ENCODE results near the gene AP3B1. TPM values are rescaled to one million over a fixed set of nuclear protein-coding genes. Genes with fewer than 3 reads are reported as not detected.
A peak's percentile ranks its signal among the peaks of the same experiment; 100 is the strongest.

AP3B1 gene
- total and polyA plus RNA-seq, 2 donors (not counting 1 experiment from before 2014, with no cell fraction given): 26.8 to 58.9 TPM

GRCh38 chr5:78323241-78323640 is 28.7 kb upstream of the AP3B1 start:
- Histone ChIP-seq H3K4me2 (replicated peaks; ENCODE audit: low read depth, low read length, poor library complexity, severe bottlenecking) (no peak overlapping the region), H3K79me2 (ENCODE audit: control insufficient read depth, insufficient read depth, low read length) (no peaks in the 10 kb centered on the region), H3K9ac (ENCODE audit: low read length) (no peak overlapping the region), H3K4me3 (ENCODE audit: control extremely low read depth in 1 of 5, extremely low read depth in 1 of 5, insufficient read depth in 1 of 5, low read depth in 2 of 5, low read length in 4 of 5) (no peak overlapping the region), H2AFZ (ENCODE audit: insufficient read depth, low read depth, low read length, poor library complexity, severe bottlenecking) (no peak overlapping the region), H3K4me1 (ENCODE audit: control insufficient read depth in 2 of 2, insufficient read depth in 2 of 2, low read length in 2 of 2) (no peaks in the 10 kb centered on the region), H4K20me1 (ENCODE audit: control insufficient read depth, insufficient read depth, low read length, poor library complexity, severe bottlenecking) (no peaks in the 10 kb centered on the region), H3K27me3 (replicated peaks in 1 of 4; ENCODE audit: control extremely low read depth in 1 of 4, control insufficient read depth in 3 of 4, insufficient read depth in 4 of 4, low read length in 3 of 4) (no peaks in the 10 kb centered on the region), H3K36me3 (replicated peaks in 1 of 2; ENCODE audit: control extremely low read depth in 1 of 2, control insufficient read depth in 1 of 2, extremely low read depth in 1 of 2, insufficient read depth in 2 of 2, low read length in 1 of 2) (no peaks in the 10 kb centered on the region), H3K27ac (ENCODE audit: low read length in 2 of 2) (no peak overlapping the region), H3K9me3 (ENCODE audit: control extremely low read depth in 1 of 3, control insufficient read depth in 2 of 3, insufficient read depth in 1 of 3, low read length in 2 of 3) (no peaks in the 10 kb centered on the region)
- peaks cover 8% of the 10 kb centered on the region for H3K27me3 Mint-ChIP-seq
- H3K4me3 Mint-ChIP-seq: no peak overlapping the region
- ATAC-seq (ENCODE audit: low read depth) (no peak), DNase-seq (no peak)
- no peaks in the 10 kb centered on the region for H3K9me3 Mint-ChIP-seq (ENCODE audit: insufficient read depth)
- no peak overlapping the region for H3K27ac Mint-ChIP-seq
- intact Hi-C loops (cut with micrococcal nuclease): no loop called here
- POLR2A ChIA-PET: no interaction called here
- CTCF ChIA-PET: interaction anchor here (1.5 to 3.1 kb wide), 2 partner anchors 18 to 642 kb away, joined by 4 to 18 read pairs; no protein-coding TSS in a partner anchor
- H3K4me1 Mint-ChIP-seq: no peaks in the 10 kb centered on the region
- TF ChIP-seq CTCF (IDR thresholded peaks at IDR 0.05) (no peak), EZH2 (IDR thresholded peaks at IDR 0.05; ENCODE audit: borderline replicate concordance, insufficient read depth, low read depth, low read length, poor library complexity, severe bottlenecking) (no peak)

DNA sequence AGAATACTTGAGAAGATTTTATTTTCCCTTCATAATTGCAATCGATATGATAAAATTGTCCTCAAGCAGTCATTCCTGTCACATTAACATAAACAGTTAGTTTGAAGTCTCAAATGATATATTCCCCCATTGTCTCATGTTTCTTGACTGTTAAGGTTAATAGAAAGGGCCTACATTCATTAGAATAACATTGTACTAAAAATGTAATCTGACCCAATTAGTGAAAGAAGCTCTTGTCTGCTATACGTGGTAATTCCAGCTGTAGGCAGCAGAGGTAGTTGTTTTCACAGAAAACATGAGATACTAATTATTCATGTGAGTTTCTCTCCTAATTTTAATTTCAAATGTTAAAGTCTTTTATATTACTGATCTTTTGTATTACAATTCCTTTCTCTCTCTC is 25.9 kb upstream of the AP3B1 start:
- Histone ChIP-seq H3K27ac (ENCODE audit: low read length in 2 of 2) (no peak overlapping the region), H3K36me3 (replicated peaks in 1 of 2; ENCODE audit: control extremely low read depth in 1 of 2, control insufficient read depth in 1 of 2, extremely low read depth in 1 of 2, insufficient read depth in 2 of 2, low read length in 1 of 2) (no peaks in the 10 kb centered on the region), H3K9me3 (ENCODE audit: control extremely low read depth in 1 of 3, control insufficient read depth in 2 of 3, insufficient read depth in 1 of 3, low read length in 2 of 3) (no peaks in the 10 kb centered on the region), H3K79me2 (ENCODE audit: control insufficient read depth, insufficient read depth, low read length) (no peaks in the 10 kb centered on the region), H3K4me1 (ENCODE audit: control insufficient read depth in 2 of 2, insufficient read depth in 2 of 2, low read length in 2 of 2) (no peaks in the 10 kb centered on the region), H3K27me3 (replicated peaks in 1 of 4; ENCODE audit: control extremely low read depth in 1 of 4, control insufficient read depth in 3 of 4, insufficient read depth in 4 of 4, low read length in 3 of 4) (no peaks in the 10 kb centered on the region), H3K4me2 (replicated peaks; ENCODE audit: low read depth, low read length, poor library complexity, severe bottlenecking) (no peak overlapping the region), H4K20me1 (ENCODE audit: control insufficient read depth, insufficient read depth, low read length, poor library complexity, severe bottlenecking) (no peaks in the 10 kb centered on the region), H2AFZ (ENCODE audit: insufficient read depth, low read depth, low read length, poor library complexity, severe bottlenecking) (no peak overlapping the region), H3K9ac (ENCODE audit: low read length) (no peak overlapping the region), H3K4me3 (ENCODE audit: control extremely low read depth in 1 of 5, extremely low read depth in 1 of 5, insufficient read depth in 1 of 5, low read depth in 2 of 5, low read length in 4 of 5) (no peak overlapping the region)
- DNase-seq (peak; percentile 20), ATAC-seq (ENCODE audit: low read depth) (no peak)
- intact Hi-C loops (cut with micrococcal nuclease): no loop called here
- CTCF ChIA-PET: interaction anchor here (1.0 to 3.1 kb wide), 6 partner anchors 38 to 812 kb away, joined by 4 to 18 read pairs (median 5); no protein-coding TSS in a partner anchor
- Mint-ChIP-seq H3K4me3 (no peak overlapping the region), H3K4me1 (no peaks in the 10 kb centered on the region), H3K27ac (no peak overlapping the region), H3K27me3 (no peaks in the 10 kb centered on the region), H3K9me3 (ENCODE audit: insufficient read depth) (no peaks in the 10 kb centered on the region)
- WGBS (ENCODE audit: insufficient coverage): no CpG with 5 or more reads among the region's 2 CpGs
- TF ChIP-seq CTCF (IDR thresholded peaks at IDR 0.05) (peak; percentile 49), EZH2 (IDR thresholded peaks at IDR 0.05; ENCODE audit: borderline replicate concordance, insufficient read depth, low read depth, low read length, poor library complexity, severe bottlenecking) (no peak)
- POLR2A ChIA-PET: no interaction called here
